Left cardiac atrium (tissue), 4 donors: ENCODE measurements around the gene GPATCH2L. TPM values are rescaled to one million over a fixed set of nuclear protein-coding genes. Genes with fewer than 3 reads are reported as not detected.

Source experiments
- ATAC-seq, 2 donors: fragments of 200-7000 bp; cut with Tn5 transposase; one replicate each; pipeline ENCODE4 v1.9.1; 2020; ENCODE audit warnings: mild to moderate bottlenecking in 2 of 2, moderate library complexity in 2 of 2
- DNase-seq: peaks from one replicate; pipeline ENCODE4 v3.0.0-alpha.2; 2020
- intact Hi-C, 2 donors: fragments of 100-400 bp; cut with DNase I; formaldehyde crosslinking; loops; one replicate each; pipeline versions ENCODE4 v1.14.1 to v1.15.1; 2022 to 2023
- total RNA-seq, 2 donors: library from RNA; stranded (reverse); fragmentation: NEBNext Ultra II Directional; extraction: Animal tissue kit (Norgen Biotek cat#: 25700); gene quantifications; one replicate each; pipeline ENCODE4 v1.2.1, GENCODE V29; 2021
- donor health status: DM: no; HTN: yes; CAD: no.
- donor health status: DM: no; HTN: yes; CAD: no; lungs with severe emphysema.
- donor health status: DM: yes; HTN: yes; CAD: no.
- donor health status: Dilated cardiomyopathy.

The GPATCH2L gene
- total RNA-seq, 2 donors from 2014 or later: 33.5 to 63.0 TPM

DNA sequence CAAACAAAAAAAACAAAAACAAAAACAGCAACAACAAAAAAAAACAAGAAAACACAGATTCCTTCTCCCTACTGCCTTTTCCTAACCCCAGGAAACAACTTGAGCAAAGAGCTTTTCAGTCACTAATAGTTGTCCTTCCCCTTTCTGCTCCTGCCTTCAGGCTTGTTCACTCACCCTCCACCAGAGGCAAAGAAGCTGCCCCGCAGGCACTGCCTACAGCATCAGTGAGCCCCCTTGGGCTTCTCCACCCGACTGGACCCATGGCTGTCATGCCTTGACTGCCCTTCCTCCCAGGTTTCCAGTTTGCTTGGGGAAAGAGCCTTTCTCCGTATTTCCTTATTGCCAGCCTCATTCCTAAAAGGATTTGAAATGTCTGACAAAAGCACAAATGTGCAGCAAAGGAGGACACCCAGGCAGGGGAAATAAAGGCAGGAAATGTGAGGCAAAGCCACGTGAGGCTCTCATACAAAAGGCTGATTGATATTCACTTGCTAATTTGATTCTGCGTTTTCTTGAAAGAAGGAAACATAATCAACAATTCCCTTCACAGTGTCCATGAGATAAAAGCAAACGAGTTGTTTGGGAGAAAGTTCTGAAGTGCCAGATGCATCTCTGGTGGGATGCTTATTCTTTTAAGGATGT is 85.7 kb downstream of the GPATCH2L start:
- DNase-seq (no peak), ATAC-seq (no peak)
- intact Hi-C loops: no loop called here

DNA sequence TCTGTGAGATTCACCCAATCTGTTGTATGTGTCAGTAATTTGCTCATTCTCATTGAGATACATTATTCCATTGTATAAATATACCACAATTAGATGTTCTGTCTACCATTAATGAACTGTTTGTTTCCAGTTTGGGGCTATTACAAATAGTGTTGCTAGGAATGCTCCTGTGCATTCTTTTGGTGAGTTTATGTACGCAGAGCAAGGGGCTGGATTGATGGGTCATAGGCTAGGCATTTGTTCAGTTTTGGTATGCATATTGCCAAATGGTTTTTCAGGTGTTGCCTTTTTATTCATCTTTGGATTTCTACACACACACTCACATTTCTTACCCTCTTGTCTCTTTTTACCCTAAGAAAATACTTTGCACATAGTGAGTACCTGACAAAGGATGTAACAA is 93.4 kb downstream of the GPATCH2L start:
- ATAC-seq (no peak), DNase-seq (no peak)
- intact Hi-C loops: no loop called here

DNA sequence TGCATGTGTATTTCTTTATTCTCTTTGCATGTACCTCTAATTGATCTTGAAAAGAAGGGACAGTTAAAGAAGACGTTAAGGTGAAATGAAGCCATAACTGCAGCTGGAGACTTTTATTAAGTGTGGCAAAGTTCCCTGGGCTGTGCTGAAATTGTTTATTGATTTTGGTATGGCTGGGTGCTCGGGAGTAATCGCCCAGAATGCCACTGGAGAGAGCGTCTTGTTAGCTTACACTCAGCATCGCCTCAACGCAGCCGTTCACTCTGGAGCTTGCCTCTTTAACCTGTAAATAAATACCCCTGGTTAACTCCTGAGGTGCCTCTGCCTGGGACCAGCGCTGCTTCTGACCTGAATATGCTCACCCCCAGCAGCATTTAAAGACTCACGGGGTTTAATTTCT is 98.6 kb downstream of the GPATCH2L start:
- intact Hi-C loops: no loop called here
- DNase-seq (no peak), ATAC-seq (no peak)

DNA sequence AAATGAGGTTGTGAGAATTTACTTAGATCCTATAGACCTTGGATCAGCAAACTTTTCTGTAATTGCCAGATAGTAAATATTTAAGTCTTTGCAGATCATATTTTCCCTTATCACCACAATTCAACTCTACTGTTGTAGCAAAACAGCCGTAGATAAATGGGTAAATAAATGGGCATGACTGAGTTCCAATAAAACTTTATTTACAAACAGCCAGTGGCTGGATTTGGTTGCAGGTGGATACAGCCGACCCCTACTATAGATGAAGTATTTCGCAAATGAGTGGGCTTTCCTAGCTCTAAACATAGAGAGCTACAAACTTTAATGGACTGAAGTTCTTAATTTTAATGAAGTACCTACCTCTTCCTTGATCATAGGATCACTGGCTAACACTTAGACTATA is 100.7 kb downstream of the GPATCH2L start:
- ATAC-seq: no peak
- intact Hi-C loops: no loop called here
- DNase-seq: no peak

DNA sequence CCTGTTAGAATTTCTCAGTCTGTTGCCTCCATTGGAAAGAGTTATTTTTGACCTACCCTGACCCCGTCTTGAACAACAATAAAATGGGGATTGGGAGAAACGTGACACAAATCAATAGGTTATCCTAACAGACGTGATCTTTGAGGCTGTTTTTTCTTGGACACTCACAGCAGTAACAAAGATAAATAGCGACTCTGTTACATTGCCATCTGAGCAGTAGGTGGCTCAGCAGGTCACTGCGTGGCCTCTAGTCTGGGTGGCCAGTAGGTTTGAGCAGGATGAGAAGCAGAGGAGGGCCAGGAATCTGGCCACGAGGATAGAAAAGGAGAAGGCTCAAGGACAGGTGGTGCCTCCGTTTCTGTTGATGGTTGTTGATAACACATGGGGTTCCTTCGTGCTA is 101.4 kb downstream of the GPATCH2L start:
- ATAC-seq: no peak
- intact Hi-C loops: no loop called here
- DNase-seq: no peak

DNA sequence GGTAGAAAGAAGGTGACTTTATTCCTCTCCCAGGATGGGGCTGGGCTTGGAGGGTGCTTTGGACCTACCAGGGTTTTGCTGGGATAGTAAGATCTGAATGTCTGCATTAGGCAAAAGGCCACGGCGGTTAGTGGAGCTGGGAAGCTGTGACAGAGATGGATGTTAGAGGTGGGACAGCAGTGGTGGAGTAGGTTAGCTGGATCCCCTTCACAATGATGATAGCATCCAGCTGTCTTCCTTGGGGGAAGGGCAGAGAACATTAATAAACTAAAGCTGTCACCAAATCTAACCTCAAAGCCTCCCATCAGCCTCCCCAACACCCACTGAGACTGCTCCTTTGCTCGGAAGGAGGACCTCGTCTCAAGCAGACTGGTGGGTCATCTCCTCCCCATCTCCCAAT is 104.8 kb downstream of the GPATCH2L start:
- ATAC-seq: no peak
- intact Hi-C loops: no loop called here
- no peak for DNase-seq

DNA sequence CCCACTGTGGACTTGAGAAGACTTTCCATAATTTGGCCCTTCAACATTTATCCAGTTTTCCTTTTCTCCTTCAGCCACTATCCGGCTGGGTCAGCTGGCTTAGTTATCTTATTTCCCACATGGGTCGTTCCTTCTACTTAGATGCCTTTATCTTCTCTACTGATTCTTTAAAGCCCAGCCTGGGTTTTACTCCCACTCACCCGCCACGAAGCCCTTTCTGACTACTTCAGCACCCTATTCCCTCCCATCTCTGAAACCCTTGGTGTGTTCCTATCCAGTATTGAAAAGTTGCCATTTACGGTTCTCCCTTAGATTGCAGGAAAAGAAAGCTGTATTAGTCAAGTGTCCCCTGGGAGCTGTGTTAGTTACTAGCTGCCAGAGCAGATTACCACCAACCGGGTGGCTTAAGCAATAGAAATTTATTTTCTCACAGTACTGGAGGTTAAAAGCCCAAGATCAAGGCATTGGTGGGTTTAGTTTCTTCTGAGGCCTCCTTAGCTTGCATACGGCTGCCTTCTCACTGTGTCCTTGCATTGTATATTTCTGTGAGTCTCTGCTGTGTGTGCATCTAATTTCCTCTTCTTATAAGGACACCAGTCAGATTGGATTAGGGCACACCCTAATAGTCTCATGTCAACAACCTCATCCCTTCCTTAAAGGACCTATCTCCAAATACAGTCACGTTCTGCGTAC is 105.5 kb downstream of the GPATCH2L start:
- intact Hi-C loops: no loop called here
- peak; percentile 26 to 68 for ATAC-seq
- no peak for DNase-seq

DNA sequence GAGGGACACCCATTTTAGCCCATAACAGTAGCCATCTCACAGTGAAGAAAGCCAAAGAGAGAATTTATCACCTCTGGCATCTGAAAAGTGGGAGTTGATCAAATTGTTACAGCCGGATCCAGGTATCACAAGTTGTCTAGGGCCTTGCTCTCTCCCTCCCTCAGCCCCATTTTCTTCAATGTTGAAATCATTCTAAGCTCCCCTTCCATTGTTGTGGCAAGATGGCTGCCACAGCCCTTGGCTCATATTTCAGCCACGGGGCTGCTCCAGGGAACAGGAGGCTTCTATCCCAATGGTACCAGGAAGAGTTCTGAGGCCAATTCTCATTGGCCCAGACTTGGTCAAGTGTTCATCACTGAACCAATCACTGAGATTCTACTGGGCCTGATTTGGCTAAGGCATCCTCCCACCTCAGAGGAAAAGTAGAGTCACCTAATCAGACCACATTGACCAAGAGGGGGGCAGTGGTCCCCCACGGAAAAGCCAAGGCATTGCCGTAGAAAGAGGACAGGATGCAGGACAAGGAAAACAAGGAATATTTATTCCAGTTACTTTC is 106.2 kb downstream of the GPATCH2L start:
- intact Hi-C loops: no loop called here
- no peak for ATAC-seq

DNA sequence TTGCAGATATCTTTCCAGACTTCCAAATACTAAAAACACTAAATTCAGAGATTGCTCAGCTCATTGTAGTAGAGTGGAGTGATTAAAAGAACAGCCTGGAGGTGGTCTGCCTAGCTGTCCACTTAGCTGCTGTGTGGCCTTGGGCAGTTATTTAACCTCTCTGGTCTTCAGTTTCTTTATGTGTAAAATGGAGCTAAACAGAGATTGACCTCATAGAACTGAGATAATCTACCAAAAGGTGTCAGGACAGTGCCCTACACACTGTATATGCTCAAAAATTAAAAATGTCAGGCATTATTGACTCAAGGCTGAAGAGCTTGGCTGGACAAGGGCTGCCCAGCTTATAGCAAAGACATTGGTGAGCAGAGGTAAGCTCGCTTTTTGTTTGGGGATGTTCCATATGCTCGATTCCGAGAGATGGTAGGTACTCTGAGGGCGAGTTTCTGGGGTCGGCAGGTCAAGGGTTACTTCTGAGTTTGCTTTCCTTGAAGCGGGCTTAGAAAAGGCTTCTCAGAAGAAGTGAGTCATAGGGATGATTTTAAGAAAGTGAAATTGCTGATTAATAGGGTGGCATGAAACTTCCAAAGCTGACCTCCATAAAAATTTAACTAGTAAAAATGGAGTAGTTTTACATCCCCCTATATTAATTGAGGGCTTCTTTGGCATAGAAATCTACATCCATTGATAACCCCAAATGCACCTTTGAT is 107.5 kb downstream of the GPATCH2L start:
- intact Hi-C loops: no loop called here
- ATAC-seq: no peak

More for the DNA sequence above, 106.2 kb downstream of the GPATCH2L start:
- no peak for DNase-seq

DNA sequence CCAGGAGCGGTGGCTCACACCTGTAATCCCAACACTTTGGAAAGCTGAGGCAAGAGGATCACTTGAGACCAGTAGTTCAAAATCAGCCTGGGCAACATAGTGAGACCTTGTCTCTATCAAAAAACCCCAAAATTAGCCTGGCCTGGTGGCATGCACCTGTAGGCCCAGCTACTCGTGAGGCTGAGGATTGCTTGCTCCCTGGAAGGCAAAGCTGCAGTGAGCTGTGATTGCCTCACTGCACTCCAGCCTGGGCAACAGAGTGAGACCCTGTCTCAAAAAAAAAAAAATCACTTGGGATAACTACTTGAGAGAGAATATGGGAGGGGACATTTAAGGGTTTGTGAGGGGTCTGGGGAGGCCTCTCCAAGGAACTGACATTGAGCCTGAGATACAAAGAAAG is 109.0 kb downstream of the GPATCH2L start:
- ATAC-seq: no peak
- intact Hi-C loops: no loop called here
- DNase-seq: no peak

More for the DNA sequence above, 107.5 kb downstream of the GPATCH2L start:
- no peak for DNase-seq

DNA sequence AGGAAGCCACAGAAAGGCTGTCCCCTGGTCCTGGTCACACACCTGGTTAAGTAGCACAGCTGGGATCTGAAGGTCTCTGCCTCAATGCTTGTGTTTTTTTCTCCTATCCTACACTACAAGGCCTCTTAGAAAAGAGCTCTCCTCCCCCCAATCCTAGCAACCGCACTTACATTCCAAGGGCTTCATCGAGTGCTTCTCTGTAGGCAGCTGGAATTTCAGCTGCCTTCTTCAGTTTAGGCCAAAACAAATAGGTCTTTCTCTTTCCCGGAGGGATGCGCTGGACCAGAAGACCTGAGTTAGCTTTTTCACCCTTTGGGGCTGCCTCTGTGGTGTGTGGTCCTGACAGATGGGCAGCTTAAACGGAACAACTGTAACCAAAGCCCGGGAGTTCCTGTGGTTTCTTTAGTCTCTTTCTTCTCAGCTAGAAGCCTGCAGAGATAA is 109.7 kb downstream of the GPATCH2L start:
- ATAC-seq: no peak
- no peak for DNase-seq
- intact Hi-C loops: no loop called here

DNA sequence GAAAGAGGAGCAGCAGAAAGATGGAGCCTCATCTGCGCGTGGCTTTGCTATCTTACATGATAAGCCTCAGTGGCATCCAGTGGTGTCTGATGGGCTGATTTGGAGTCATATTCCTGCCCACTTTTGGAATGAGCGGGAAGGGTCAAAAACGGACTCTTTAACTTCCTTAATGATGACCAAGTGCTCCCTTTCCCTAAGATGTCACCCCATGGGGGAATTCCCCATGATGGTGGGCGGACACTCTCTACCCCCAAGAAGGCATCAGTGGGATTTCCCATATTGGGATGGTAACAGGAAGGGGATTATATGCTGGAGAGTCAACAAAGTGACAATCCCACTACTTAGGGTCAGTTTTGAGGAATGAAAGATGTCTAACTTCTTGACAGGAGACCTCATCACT is 110.9 kb downstream of the GPATCH2L start:
- intact Hi-C loops: no loop called here
- no peak for ATAC-seq
- no peak for DNase-seq

Other genes with a start within 250 kb of the GPATCH2L start
- gene TGFB3, start 169.9 kb upstream of the GPATCH2L start, total RNA-seq: 10 to 100 TPM; 35.1 to 61.2 TPM
- gene IFT43, start 166.2 kb upstream of the GPATCH2L start, total RNA-seq: 10 to 100 TPM; 43.1 to 48.5 TPM
- gene ESRRB, start 224.2 kb downstream of the GPATCH2L start, total RNA-seq: 1 to 10 TPM; 4.3 to 5.5 TPM